Ectodermal cell (in vitro differentiated cells): Measurements from ENCODE around the gene ESRRA.
A peak's percentile ranks its signal among the peaks of the same experiment; 100 is the strongest.

Experiments used
- H3K27ac ChIP-seq: 2 replicates; pipeline ENCODE4 v1.7.0; 2013; ENCODE audit warnings: mild to moderate bottlenecking, low read depth, low read length; ENCODE audit not compliant: insufficient read depth, poor library complexity, severe bottlenecking
- H3K27me3 ChIP-seq: 2 replicates; pipeline ENCODE4 v1.7.0; 2013; ENCODE audit warnings: mild to moderate bottlenecking, low read length; ENCODE audit not compliant: insufficient read depth, control insufficient read depth, poor library complexity, severe bottlenecking
- H3K36me3 ChIP-seq: one replicate; pipeline ENCODE4 v1.7.0; 2013; ENCODE audit warnings: low read length; ENCODE audit not compliant: control insufficient read depth, insufficient read depth
- H3K4me1 ChIP-seq: one replicate; pipeline ENCODE4 v1.7.0; 2013; ENCODE audit warnings: low read length; ENCODE audit not compliant: control insufficient read depth, insufficient read depth
- H3K4me3 ChIP-seq: 2 replicates; pipeline ENCODE4 v1.7.0; 2013; ENCODE audit warnings: low read depth, low read length, control low read depth; ENCODE audit not compliant: insufficient read depth
- H3K9me3 ChIP-seq: 2 replicates; pipeline ENCODE4 v1.7.0; 2013; ENCODE audit warnings: mild to moderate bottlenecking, low read length, moderate library complexity; ENCODE audit not compliant: control insufficient read depth
- WGBS, 2 experiments: methylation state at CpG; one replicate each; pipeline ENCODE4 v1.1.7; 2013; ENCODE audit warnings: missing lambda C conversion rate in 2 of 2; 5-methylcytosine and 5-hydroxymethylcytosine counted together

The ESRRA gene

GRCh38 chr11:64359712-64360445 is 54.6 kb downstream of the ESRRA start:
- H3K27me3 ChIP-seq, result no peaks in the 10 kb centered on the region
- H3K36me3 ChIP-seq, result peaks cover 4% of the 10 kb centered on the region
- H3K9me3 ChIP-seq, result no peaks in the 10 kb centered on the region
- H3K27ac ChIP-seq, result no peak overlapping the region
- 82% methylated on average over 38 of the region's 38 CpGs for WGBS, 2 experiments
- H3K4me1 ChIP-seq, result peaks cover 22% of the 10 kb centered on the region
- H3K4me3 ChIP-seq, result peak overlapping the region; percentile 73

- no peaks in the 10 kb centered on the region for H3K27me3 ChIP-seq
- H3K27ac ChIP-seq, result no peak overlapping the region
- H3K36me3 ChIP-seq, result peaks cover 9% of the 10 kb centered on the region
- 89 to 90% methylated on average over 13 of the region's 13 CpGs for WGBS, 2 experiments
- H3K4me1 ChIP-seq, result peaks cover 19% of the 10 kb centered on the region
- H3K9me3 ChIP-seq, result no peaks in the 10 kb centered on the region
- H3K4me3 ChIP-seq, result no peak overlapping the region
Observed at GRCh38 chr11:64360448-64360921, 55.2 kb downstream of the ESRRA start.

GRCh38 chr11:64361659-64362058 is 56.3 kb downstream of the ESRRA start:
- Histone ChIP-seq H3K4me3 (no peak overlapping the region), H3K4me1 (peaks cover 18% of the 10 kb centered on the region), H3K27ac (no peak overlapping the region), H3K9me3 (no peaks in the 10 kb centered on the region), H3K36me3 (peaks cover 16% of the 10 kb centered on the region), H3K27me3 (no peaks in the 10 kb centered on the region)
- 94 to 95% methylated on average over 18 of the region's 18 CpGs for WGBS, 2 experiments

- no peak overlapping the region for H3K27ac ChIP-seq
- H3K36me3 ChIP-seq, result peaks cover 16% of the 10 kb centered on the region
- H3K4me1 ChIP-seq, result peaks cover 14% of the 10 kb centered on the region
- H3K4me3 ChIP-seq, result no peak overlapping the region
- 91 to 93% methylated on average over 10 of the region's 10 CpGs for WGBS, 2 experiments
- no peaks in the 10 kb centered on the region for H3K27me3 ChIP-seq
- H3K9me3 ChIP-seq, result no peaks in the 10 kb centered on the region
Observed at GRCh38 chr11:64362339-64362738, 57.0 kb downstream of the ESRRA start.

GRCh38 chr11:64364435-64364834 is 59.1 kb downstream of the ESRRA start:
- H3K36me3 ChIP-seq, result peaks cover 29% of the 10 kb centered on the region
- 92 to 95% methylated on average over 6 of the region's 6 CpGs for WGBS, 2 experiments

GRCh38 chr11:64364911-64365310 is 59.6 kb downstream of the ESRRA start:
- no peaks in the 10 kb centered on the region for H3K9me3 ChIP-seq
- no peaks in the 10 kb centered on the region for H3K4me1 ChIP-seq
- H3K4me3 ChIP-seq, result no peak overlapping the region
- H3K27me3 ChIP-seq, result no peaks in the 10 kb centered on the region
- H3K27ac ChIP-seq, result no peak overlapping the region
- H3K36me3 ChIP-seq, result peaks cover 33% of the 10 kb centered on the region
- 85 to 94% methylated on average over 4 of the region's 4 CpGs for WGBS, 2 experiments

More at GRCh38 chr11:64364435-64364834, 59.1 kb downstream of the ESRRA start:
- no peak overlapping the region for H3K4me3 ChIP-seq
- H3K9me3 ChIP-seq, result no peaks in the 10 kb centered on the region
- no peaks in the 10 kb centered on the region for H3K27me3 ChIP-seq
- H3K4me1 ChIP-seq, result no peaks in the 10 kb centered on the region
- H3K27ac ChIP-seq, result no peak overlapping the region
